ENCODE data around the gene SPEF1.
"Not testable (repeated sequence)": the region's sequence is repeated elsewhere in the genome, so short reads cannot be mapped to it uniquely, and the experiment has no call there.

Gene SPEF1

GRCh38 chr20:3789201-3789600 lies 8.0 kb upstream of the SPEF1 start:
- not testable (repeated sequence) for DNase-seq (ENCODE audit: low spot score); FAIRE-seq

GRCh38 chr20:3788685-3789155 lies 7.5 kb upstream of the SPEF1 start:
- no peak for FAIRE-seq
- DNase-seq (ENCODE audit: low spot score), result no peak

GRCh38 chr20:3787324-3788014 lies 6.2 kb upstream of the SPEF1 start:
- FAIRE-seq, result no peak
- DNase-seq (ENCODE audit: low spot score), result no peak

GRCh38 chr20:3786665-3787323 lies 5.5 kb upstream of the SPEF1 start, which contains the start of gene CENPB:
Gene CENPB (minus strand): TSS chr20:3786740. CDS start chr20:3786483, 257 bp downstream.
- DNase-seq (ENCODE audit: low spot score) (peak; percentile 93), FAIRE-seq (peak; percentile 88)

GRCh38 chr20:3786126-3786484 lies 4.9 kb upstream of the SPEF1 start:
- peak; percentile 33 for DNase-seq (ENCODE audit: low spot score)
- FAIRE-seq, result peak; percentile 88

GRCh38 chr20:3785240-3786125 lies 4.2 kb upstream of the SPEF1 start:
- peak; percentile 20 for DNase-seq (ENCODE audit: low spot score)
- no peak for FAIRE-seq

GRCh38 chr20:3784863-3785239 lies 3.6 kb upstream of the SPEF1 start:
- DNase-seq (ENCODE audit: low spot score) (no peak), FAIRE-seq (peak; percentile 13)

- DNase-seq (ENCODE audit: low spot score) (no peak), FAIRE-seq (no peak)
These were observed 3.1 kb upstream of the SPEF1 start for GRCh38 chr20:3784216-3784853.

- no peak for DNase-seq (ENCODE audit: low spot score)
- FAIRE-seq, result no peak
These were observed 2.4 kb upstream of the SPEF1 start for GRCh38 chr20:3783511-3784195.

GRCh38 chr20:3783068-3783489 lies 1.8 kb upstream of the SPEF1 start:
- FAIRE-seq (peak; percentile 46), DNase-seq (ENCODE audit: low spot score) (no peak)

- FAIRE-seq, result no peak
- DNase-seq (ENCODE audit: low spot score), result no peak
These were observed 1.3 kb upstream of the SPEF1 start for GRCh38 chr20:3782597-3782996.

GRCh38 chr20:3778976-3779375 lies 2.3 kb downstream of the SPEF1 start:
- DNase-seq (ENCODE audit: low spot score) (no peak), FAIRE-seq (no peak)

GRCh38 chr20:3777716-3778629 lies 3.3 kb downstream of the SPEF1 start:
- FAIRE-seq (no peak), DNase-seq (ENCODE audit: low spot score) (no peak)

GRCh38 chr20:3777381-3777715 lies 3.9 kb downstream of the SPEF1 start:
- no peak for FAIRE-seq

GRCh38 chr20:3775457-3776108 lies 5.7 kb downstream of the SPEF1 start:
- DNase-seq (ENCODE audit: low spot score), result no peak
- FAIRE-seq, result no peak

More at GRCh38 chr20:3777381-3777715, 3.9 kb downstream of the SPEF1 start:
- DNase-seq (ENCODE audit: low spot score), result no peak

GRCh38 chr20:3771552-3772058 lies 9.6 kb downstream of the SPEF1 start:
- no peak for FAIRE-seq
- no peak for DNase-seq (ENCODE audit: low spot score)

GRCh38 chr20:3768342-3769130 lies 12.7 kb downstream of the SPEF1 start:
- FAIRE-seq (peak; percentile 20), DNase-seq (ENCODE audit: low spot score) (peak; percentile 75)
